Right atrium auricular region (tissue), 2 donors: ENCODE data around the gene SEMA5A. TPM values are rescaled to one million over a fixed set of nuclear protein-coding genes. Genes with fewer than 3 reads are reported as not detected.

Experiments
- DNase-seq: peaks from one replicate; pipeline ENCODE4 v3.0.0-alpha.2; 2019; ENCODE audit warnings: low spot score
- H3K27ac ChIP-seq, 2 donors: fragments of 200-600 bp; sonication (generic); 1 replicate in 1 of 2; 2 replicates in 1 of 2; pipeline ENCODE4 v1.5.1; 2016 to 2019
- H3K27me3 ChIP-seq, 2 donors: fragments of 200-600 bp; sonication (generic); one replicate each; pipeline versions ENCODE4 v1.5.1 to v1.6.0; 2017 to 2019
- H3K36me3 ChIP-seq: fragments of 200-600 bp; sonication (generic); one replicate; pipeline ENCODE4 v1.5.1; 2016
- H3K4me1 ChIP-seq, 2 donors: fragments of 200-600 bp; sonication (generic); one replicate each; pipeline versions ENCODE4 v1.5.1 to v1.6.0; 2017 to 2019
- H3K4me3 ChIP-seq, 2 donors: fragments of 200-600 bp; sonication (generic); 1 replicate in 1 of 2; 2 replicates in 1 of 2; pipeline ENCODE4 v1.5.1; 2017 to 2019; ENCODE audit warnings: mild to moderate bottlenecking in 1 of 2, moderate library complexity in 1 of 2
- H3K9me3 ChIP-seq, 2 donors: fragments of 200-600 bp; sonication (generic); one replicate each; pipeline ENCODE4 v1.5.1; 2019
- CTCF ChIP-seq, 2 donors: fragments of 200-600 bp; sonication (generic); IDR thresholded peaks; one replicate each; pipeline ENCODE4 v1.5.1; 2019; ENCODE audit warnings: antibody characterized with exemption in 2 of 2
- total RNA-seq, 2 donors: library from RNA; depleted of rRNA; stranded (reverse); fragments of >200 nt; gene quantifications; one replicate each; pipeline ENCODE4 v1.1.0, GENCODE V29; 2016

The SEMA5A gene
- total RNA-seq, 2 donors from 2014 or later = 14.1 to 26.2 TPM

DNA sequence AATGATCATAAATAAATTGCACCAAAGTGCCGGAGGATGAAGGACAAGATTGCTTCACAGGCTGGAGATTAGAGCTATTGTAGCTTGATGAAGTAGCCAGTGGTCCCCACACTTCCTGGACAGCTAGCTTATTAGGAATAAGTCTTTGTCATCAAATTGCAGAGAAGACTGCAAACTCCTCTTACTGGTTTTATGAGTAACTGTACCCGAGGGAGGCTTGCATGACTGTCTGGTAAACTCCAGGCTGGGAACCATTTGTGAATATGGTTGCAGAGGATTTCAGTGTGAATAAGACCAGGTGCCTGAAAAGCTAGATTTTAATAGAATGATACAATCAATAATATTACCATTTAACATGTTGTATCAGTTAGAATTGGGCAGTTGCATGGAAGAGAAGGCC, 36.5 kb upstream of the SEMA5A start:
- no peak for TF ChIP-seq CTCF (IDR thresholded peaks at IDR 0.05)

DNA sequence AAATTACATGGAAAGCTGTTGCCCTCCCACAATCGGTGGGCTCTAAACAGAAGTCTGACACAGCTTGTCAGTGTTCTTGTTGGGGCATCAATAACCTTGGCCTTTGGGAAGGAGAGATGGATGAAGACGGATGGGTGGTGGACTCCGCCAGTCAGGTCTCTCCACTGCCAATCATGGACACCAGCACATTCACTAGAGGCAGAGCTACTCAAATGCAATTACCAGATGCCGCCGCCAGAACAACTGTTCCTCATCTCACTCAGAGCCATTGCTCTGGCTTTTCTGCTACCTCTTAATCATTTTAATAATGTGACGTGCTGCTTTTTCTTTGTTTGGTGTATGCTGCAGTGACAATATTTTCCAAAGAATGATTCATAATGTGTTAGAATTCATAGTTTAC, 27.9 kb upstream of the SEMA5A start:
- no peak for DNase-seq

More for the DNA sequence above, 36.5 kb upstream of the SEMA5A start:
- Histone ChIP-seq H3K27me3 (no peaks in the 10 kb centered on the region), H3K36me3 (no peaks in the 10 kb centered on the region), H3K9me3 (no peaks in the 10 kb centered on the region), H3K4me3 (no peak overlapping the region), H3K4me1 (no peaks in the 10 kb centered on the region), H3K27ac (no peak overlapping the region)
- DNase-seq = no peak

DNA sequence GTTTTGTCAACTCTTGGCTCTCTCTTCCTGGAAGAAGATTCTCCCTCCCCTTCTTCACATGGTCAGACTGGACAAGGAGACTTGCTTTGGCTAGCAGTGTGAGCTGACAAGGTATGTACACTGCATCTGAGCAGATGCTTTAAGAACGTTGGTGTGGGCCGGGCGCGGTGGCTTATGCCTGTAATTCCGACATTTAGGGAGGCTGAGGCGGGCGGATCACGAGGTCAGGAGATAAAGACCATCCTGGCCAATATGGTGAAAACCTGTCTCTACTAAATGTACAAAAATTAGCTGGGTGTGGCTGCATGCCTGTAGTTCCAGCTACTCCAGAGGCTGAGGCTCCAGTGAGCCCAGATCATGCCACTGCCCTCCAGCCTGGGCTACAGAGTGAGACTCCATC, 26.4 kb upstream of the SEMA5A start:
- H3K4me3 ChIP-seq = no peak overlapping the region
- H3K4me1 ChIP-seq = no peaks in the 10 kb centered on the region
- no peak for TF ChIP-seq CTCF (IDR thresholded peaks at IDR 0.05)
- H3K27ac ChIP-seq = no peak overlapping the region
- no peaks in the 10 kb centered on the region for H3K9me3 ChIP-seq
- no peaks in the 10 kb centered on the region for H3K36me3 ChIP-seq
- H3K27me3 ChIP-seq = no peaks in the 10 kb centered on the region
- no peak for DNase-seq

More for the DNA sequence above, 27.9 kb upstream of the SEMA5A start:
- TF ChIP-seq CTCF (IDR thresholded peaks at IDR 0.05) = no peak
- H3K9me3 ChIP-seq = no peaks in the 10 kb centered on the region
- no peaks in the 10 kb centered on the region for H3K27me3 ChIP-seq
- H3K27ac ChIP-seq = no peak overlapping the region
- no peaks in the 10 kb centered on the region for H3K36me3 ChIP-seq
- no peak overlapping the region for H3K4me3 ChIP-seq
- H3K4me1 ChIP-seq = no peaks in the 10 kb centered on the region

- H3K4me3 ChIP-seq = no peak overlapping the region
- no peak for DNase-seq
- no peaks in the 10 kb centered on the region for H3K9me3 ChIP-seq
- H3K27ac ChIP-seq = no peak overlapping the region
- no peaks in the 10 kb centered on the region for H3K4me1 ChIP-seq
- H3K27me3 ChIP-seq = no peaks in the 10 kb centered on the region
- no peak for TF ChIP-seq CTCF (IDR thresholded peaks at IDR 0.05)
- no peaks in the 10 kb centered on the region for H3K36me3 ChIP-seq
Measured at GRCh38 chr5:9570876-9571275, 25.0 kb upstream of the SEMA5A start.

- Histone ChIP-seq H3K27ac (no peak overlapping the region), H3K4me3 (no peak overlapping the region), H3K9me3 (no peaks in the 10 kb centered on the region), H3K27me3 (no peaks in the 10 kb centered on the region), H3K4me1 (no peaks in the 10 kb centered on the region), H3K36me3 (no peaks in the 10 kb centered on the region)
- TF ChIP-seq CTCF (IDR thresholded peaks at IDR 0.05) = no peak
- DNase-seq = no peak
Measured at GRCh38 chr5:9567039-9567438, 21.2 kb upstream of the SEMA5A start.

- no peak overlapping the region for H3K27ac ChIP-seq
- no peak for TF ChIP-seq CTCF (IDR thresholded peaks at IDR 0.05)
- no peaks in the 10 kb centered on the region for H3K36me3 ChIP-seq
- DNase-seq = no peak
- no peak overlapping the region for H3K4me3 ChIP-seq
- H3K27me3 ChIP-seq = no peaks in the 10 kb centered on the region
- no peaks in the 10 kb centered on the region for H3K4me1 ChIP-seq
- H3K9me3 ChIP-seq = no peaks in the 10 kb centered on the region
Measured at GRCh38 chr5:9564752-9565151, 18.9 kb upstream of the SEMA5A start.
